AG04449 (cell line): Measurements from ENCODE around the gene KRTAP10-8.

Experiments
- CTCF ChIA-PET: fragments of 350-600 bp; formaldehyde crosslinking; extraction: SDS; loops from one replicate; lab custom pipeline; 2021; ENCODE audit warnings: antibody characterized with exemption; lab: Yijun Ruan, JAX
- POLR2A ChIA-PET: fragments of 400-600, 350-600 bp; formaldehyde crosslinking; extraction: SDS; loops from one replicate; lab custom pipeline; 2020; ENCODE audit warnings: antibody characterized with exemption, inconsistent platforms; lab: Yijun Ruan, JAX
- DNase-seq: peaks from one replicate; pipeline ENCODE4 v3.0.0-alpha.2; 2010; ENCODE audit warnings: low read depth, low spot score
- H3K4me3 ChIP-seq: 2 replicates; pipeline ENCODE4 v1.5.1; 2011; ENCODE audit warnings: low read depth, mild to moderate bottlenecking, control low read depth, low read length
- TF ChIP-seq, protein P1 (sequence below): IDR thresholded peaks from one replicate; pipeline ENCODE4 v1.5.1; 2011; ENCODE audit warnings: mild to moderate bottlenecking, moderate library complexity, low read length, control low read depth, inconsistent platforms; ENCODE audit not compliant: insufficient read depth; ENCODE audit errors: missing control alignments

The KRTAP10-8 gene

DNA sequence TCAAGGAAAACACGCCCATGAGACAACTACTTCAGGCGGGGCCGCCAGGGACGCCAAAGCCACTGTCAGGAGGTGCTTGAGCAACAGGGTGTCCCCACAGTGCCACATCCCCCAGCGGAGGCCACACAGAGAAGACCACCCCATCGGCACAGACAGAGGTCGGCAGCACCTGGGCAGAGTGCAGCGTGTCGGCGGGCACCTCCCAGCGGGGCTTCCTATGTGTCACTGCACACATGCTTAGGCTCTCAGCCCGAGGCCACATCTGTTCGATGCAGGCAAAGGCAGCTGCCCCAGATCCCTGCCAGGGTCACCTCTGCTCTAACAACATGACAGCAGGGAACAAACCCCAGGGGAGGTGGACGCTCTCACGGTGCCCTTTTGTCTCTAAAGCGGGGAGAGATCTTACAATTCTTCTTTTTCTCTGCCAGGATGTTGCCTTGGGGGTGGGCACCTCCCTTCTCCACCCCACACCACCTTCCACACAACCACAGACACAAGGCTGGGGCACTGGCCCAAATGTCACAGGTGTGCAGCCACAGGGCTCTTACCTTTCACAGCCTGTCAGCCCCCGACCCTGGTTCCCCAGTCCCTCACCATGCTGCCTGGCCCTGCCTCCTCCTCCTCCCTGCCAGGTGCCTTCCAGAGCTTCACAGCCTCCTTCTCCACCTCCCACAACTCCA lies 4.2 kb downstream of the KRTAP10-8 start:
- TF ChIP-seq, protein P1, sequence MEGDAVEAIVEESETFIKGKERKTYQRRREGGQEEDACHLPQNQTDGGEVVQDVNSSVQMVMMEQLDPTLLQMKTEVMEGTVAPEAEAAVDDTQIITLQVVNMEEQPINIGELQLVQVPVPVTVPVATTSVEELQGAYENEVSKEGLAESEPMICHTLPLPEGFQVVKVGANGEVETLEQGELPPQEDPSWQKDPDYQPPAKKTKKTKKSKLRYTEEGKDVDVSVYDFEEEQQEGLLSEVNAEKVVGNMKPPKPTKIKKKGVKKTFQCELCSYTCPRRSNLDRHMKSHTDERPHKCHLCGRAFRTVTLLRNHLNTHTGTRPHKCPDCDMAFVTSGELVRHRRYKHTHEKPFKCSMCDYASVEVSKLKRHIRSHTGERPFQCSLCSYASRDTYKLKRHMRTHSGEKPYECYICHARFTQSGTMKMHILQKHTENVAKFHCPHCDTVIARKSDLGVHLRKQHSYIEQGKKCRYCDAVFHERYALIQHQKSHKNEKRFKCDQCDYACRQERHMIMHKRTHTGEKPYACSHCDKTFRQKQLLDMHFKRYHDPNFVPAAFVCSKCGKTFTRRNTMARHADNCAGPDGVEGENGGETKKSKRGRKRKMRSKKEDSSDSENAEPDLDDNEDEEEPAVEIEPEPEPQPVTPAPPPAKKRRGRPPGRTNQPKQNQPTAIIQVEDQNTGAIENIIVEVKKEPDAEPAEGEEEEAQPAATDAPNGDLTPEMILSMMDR = no peak
- POLR2A ChIA-PET = no interaction called here
- CTCF ChIA-PET = no interaction called here
- no peak overlapping the region for H3K4me3 ChIP-seq
- DNase-seq = no peak

DNA sequence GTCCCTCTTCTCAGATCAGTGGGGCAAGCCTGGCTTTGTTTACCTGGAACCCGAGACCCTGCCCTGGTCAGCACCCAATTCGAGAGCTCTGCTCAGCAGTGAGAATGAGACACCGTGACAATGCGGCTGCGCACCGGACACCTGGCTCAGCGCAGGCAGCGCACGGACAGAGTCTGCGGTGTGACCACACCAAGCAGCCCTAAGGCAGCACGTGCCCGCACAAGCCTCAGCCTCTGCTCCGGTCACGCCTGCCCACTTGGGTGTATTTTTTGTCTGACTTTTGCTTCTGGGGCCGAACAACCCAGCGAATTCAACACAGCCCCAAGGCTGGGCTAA lies 4.7 kb downstream of the KRTAP10-8 start:
- TF ChIP-seq, protein P1 = no peak
- DNase-seq = no peak
- ChIA-PET CTCF (no interaction called here), POLR2A (no interaction called here)
- no peak overlapping the region for H3K4me3 ChIP-seq

DNA sequence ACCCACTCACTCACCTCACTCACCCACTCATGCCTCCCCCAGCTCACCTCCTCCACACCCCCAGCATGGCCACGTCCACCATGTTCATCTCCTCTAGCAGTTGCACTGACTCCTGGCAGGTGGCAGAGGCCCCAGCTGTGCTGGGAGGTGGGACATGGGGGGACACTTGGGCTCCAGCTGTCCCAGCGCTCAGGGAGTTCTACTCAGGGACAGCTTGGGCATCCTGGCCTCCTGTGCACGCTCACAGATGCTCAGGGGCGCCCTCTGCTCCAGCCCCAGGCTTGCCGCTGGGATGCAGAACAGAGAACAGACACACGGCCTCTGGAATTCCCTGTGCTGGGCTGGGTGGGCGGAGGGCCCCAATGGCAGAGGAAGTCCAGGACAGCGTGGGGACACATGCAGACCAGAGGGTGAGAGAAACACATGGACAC lies 5.2 kb downstream of the KRTAP10-8 start:
- H3K4me3 ChIP-seq = no peak overlapping the region
- DNase-seq = no peak
- TF ChIP-seq, protein P1 = no peak
- CTCF ChIA-PET = no interaction called here
- POLR2A ChIA-PET = no interaction called here

DNA sequence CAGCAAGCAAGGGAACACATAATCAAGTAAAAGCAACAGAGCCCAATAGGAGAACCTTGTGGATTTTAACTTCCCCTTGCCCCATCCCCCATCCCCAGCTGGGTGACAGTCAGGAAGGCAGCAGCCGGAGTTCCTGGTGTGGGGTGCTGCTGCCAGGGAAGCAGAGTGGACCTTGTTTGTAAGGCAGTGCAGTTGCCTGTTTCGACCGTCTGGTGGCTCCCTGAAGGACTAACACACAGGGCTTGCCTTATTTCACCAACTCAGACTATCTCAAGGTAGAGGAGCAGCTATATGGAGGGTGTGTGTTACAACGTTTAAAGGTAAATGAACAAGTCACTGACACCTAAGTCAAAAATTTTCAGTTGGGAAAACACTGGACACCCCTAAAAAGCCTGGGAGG lies 6.6 kb downstream of the KRTAP10-8 start:
- ChIA-PET CTCF (interaction anchor here (1.1 to 1.9 kb wide), 2 partner anchors 124 to 175 kb away, joined by 4 to 8 read pairs; no protein-coding TSS in a partner anchor), POLR2A (no interaction called here)
- TF ChIP-seq, protein P1 = no peak
- no peak overlapping the region for H3K4me3 ChIP-seq
- no peak for DNase-seq

DNA sequence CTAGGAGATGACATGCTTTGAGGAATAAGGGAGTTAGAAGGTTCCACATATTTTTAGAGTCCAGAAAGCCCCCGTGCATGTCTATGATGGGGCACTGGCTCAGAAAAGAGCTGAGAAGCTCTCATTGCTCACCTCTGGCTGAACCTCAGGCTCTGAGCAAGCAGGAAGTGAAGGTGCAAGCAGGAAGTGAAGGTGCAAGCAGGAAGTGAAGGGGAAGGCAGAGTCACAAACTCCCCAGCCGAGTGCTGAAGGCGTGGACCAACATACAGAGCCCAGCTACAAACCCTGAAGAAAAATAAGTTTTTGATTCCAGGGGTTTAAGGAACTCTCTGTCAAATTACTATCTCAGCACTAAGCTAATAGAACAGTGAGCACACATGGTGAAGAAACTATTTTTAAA lies 7.0 kb downstream of the KRTAP10-8 start:
- CTCF ChIA-PET = interaction anchor here (1.1 to 1.9 kb wide), 2 partner anchors 124 to 175 kb away, joined by 4 to 8 read pairs; no protein-coding TSS in a partner anchor
- DNase-seq = no peak
- TF ChIP-seq, protein P1 = no peak
- no peak overlapping the region for H3K4me3 ChIP-seq
- POLR2A ChIA-PET = no interaction called here

DNA sequence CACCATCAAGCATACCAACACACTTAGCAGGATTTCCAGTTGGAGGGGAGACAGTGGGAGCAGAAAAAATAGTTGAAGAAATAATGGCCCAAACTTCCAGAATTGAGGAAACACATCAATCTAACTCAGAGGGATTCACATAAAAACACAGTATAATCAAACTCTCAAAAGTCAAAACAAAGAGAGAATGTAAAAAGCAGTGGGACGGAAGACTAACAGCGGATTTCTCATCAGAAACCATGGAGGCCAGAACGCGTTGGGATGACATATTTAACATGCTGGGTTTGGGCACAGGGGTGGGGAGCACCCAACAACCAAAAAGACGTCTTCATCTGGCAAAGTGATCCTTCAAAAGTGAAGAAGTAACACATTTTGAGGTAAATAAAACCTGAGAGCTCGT lies 8.0 kb downstream of the KRTAP10-8 start:
- DNase-seq = no peak
- no peak overlapping the region for H3K4me3 ChIP-seq
- TF ChIP-seq, protein P1 = no peak
- CTCF ChIA-PET = interaction anchor here (0.5 to 1.9 kb wide), 2 partner anchors 38 to 174 kb away, joined by 3 to 8 read pairs; no protein-coding TSS in a partner anchor
- POLR2A ChIA-PET = no interaction called here
